ENCODE data around the gene MUSTN1. TPM values are rescaled to one million over a fixed set of nuclear protein-coding genes. Genes with fewer than 3 reads are reported as not detected.

Gene MUSTN1
- total and polyA plus RNA-seq, 2 of the 13 experiments (the other 11 are each of a cell fraction or from before 2014, with no cell fraction given), result 0.84 to 1.4 TPM

GRCh38 chr3:52811452-52812011 lies 23.3 kb downstream of the MUSTN1 start (continued):
- 0 out of 2 replicates have a peak, but pooled peaks have one; percentile 18 for TF ChIP-seq ARID5B (CRISPR knock-in tag; IDR thresholded peaks at IDR 0.05)
- TF ChIP-seq AHDC1 (CRISPR knock-in tag; IDR thresholded peaks at IDR 0.05; ENCODE audit: borderline replicate concordance), result no peak
- TF ChIP-seq, protein P1, sequence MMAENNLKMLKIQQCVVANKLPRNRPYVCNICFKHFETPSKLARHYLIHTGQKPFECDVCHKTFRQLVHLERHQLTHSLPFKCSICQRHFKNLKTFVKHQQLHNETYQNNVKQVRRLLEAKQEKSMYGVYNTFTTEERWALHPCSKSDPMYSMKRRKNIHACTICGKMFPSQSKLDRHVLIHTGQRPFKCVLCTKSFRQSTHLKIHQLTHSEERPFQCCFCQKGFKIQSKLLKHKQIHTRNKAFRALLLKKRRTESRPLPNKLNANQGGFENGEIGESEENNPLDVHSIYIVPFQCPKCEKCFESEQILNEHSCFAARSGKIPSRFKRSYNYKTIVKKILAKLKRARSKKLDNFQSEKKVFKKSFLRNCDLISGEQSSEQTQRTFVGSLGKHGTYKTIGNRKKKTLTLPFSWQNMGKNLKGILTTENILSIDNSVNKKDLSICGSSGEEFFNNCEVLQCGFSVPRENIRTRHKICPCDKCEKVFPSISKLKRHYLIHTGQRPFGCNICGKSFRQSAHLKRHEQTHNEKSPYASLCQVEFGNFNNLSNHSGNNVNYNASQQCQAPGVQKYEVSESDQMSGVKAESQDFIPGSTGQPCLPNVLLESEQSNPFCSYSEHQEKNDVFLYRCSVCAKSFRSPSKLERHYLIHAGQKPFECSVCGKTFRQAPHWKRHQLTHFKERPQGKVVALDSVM (CRISPR knock-in tag; IDR thresholded peaks at IDR 0.05), result peak; percentile 95
- TF ChIP-seq HNF4G (IDR thresholded peaks at IDR 0.05; ENCODE audit: borderline replicate concordance, low read depth, low read length), result peak; percentile 68; the same call in 1 of the 2 replicates
- 0 out of 2 replicates have a peak, but pooled peaks have one; percentile 46 for TF ChIP-seq HNF4G (CRISPR knock-in tag; IDR thresholded peaks at IDR 0.05; ENCODE audit: borderline replicate concordance, low read depth)
- TF ChIP-seq SCMH1 (CRISPR knock-in tag; IDR thresholded peaks at IDR 0.05; ENCODE audit: borderline replicate concordance), result no peak
- peak; percentile 29; the same call in 1 of the 2 replicates for TF ChIP-seq CEBPB (IDR thresholded peaks at IDR 0.05; ENCODE audit: borderline replicate concordance, low read depth, low read length)
- no peak for TF ChIP-seq KDM5A (IDR thresholded peaks at IDR 0.05; ENCODE audit: borderline replicate concordance, low read length)
- TF ChIP-seq ZNF691 (CRISPR knock-in tag; IDR thresholded peaks at IDR 0.05; ENCODE audit: borderline replicate concordance, low read depth), result no peak
- no peak for TF ChIP-seq ZNF333 (CRISPR knock-in tag; IDR thresholded peaks at IDR 0.05; ENCODE audit: borderline replicate concordance)
- TF ChIP-seq ZNF644 (CRISPR knock-in tag; IDR thresholded peaks at IDR 0.05; ENCODE audit: low read depth), result no peak
- no peak for TF ChIP-seq ZNF546 (CRISPR knock-in tag; conservative IDR thresholded peaks at IDR 0.05)
- TF ChIP-seq ZNF567 (CRISPR knock-in tag; IDR thresholded peaks at IDR 0.05; ENCODE audit: borderline replicate concordance), result no peak
- TF ChIP-seq GABPB1 (CRISPR knock-in tag; IDR thresholded peaks at IDR 0.05), result 0 out of 2 replicates have a peak, but pooled peaks have one; percentile 24
- peak; percentile 74 for TF ChIP-seq HNF4A (CRISPR knock-in tag; IDR thresholded peaks at IDR 0.05)
